ENCODE data around the gene PGM2.
"Not testable (repeated sequence)": the region's sequence is repeated elsewhere in the genome, so short reads cannot be mapped to it uniquely, and the experiment has no call there.

GRCh38 chr4:37787883-37788460 is 38.5 kb upstream of the PGM2 start:
- TF ChIP-seq, protein P1, sequence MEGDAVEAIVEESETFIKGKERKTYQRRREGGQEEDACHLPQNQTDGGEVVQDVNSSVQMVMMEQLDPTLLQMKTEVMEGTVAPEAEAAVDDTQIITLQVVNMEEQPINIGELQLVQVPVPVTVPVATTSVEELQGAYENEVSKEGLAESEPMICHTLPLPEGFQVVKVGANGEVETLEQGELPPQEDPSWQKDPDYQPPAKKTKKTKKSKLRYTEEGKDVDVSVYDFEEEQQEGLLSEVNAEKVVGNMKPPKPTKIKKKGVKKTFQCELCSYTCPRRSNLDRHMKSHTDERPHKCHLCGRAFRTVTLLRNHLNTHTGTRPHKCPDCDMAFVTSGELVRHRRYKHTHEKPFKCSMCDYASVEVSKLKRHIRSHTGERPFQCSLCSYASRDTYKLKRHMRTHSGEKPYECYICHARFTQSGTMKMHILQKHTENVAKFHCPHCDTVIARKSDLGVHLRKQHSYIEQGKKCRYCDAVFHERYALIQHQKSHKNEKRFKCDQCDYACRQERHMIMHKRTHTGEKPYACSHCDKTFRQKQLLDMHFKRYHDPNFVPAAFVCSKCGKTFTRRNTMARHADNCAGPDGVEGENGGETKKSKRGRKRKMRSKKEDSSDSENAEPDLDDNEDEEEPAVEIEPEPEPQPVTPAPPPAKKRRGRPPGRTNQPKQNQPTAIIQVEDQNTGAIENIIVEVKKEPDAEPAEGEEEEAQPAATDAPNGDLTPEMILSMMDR (IDR thresholded peaks at IDR 0.05): not testable (repeated sequence)
- not testable (repeated sequence) for TF ChIP-seq POLR2A (IDR thresholded peaks at IDR 0.05)

All from upper lobe of left lung (tissue), 4 donors.